Mucosa of stomach (tissue), 1 donor: ENCODE results near the gene FZD10.

Source experiments
- H3K27me3 ChIP-seq: one replicate; pipeline ENCODE4 v1.7.0; 2013; ENCODE audit warnings: mild to moderate bottlenecking, low read length; ENCODE audit not compliant: control insufficient read depth, insufficient read depth
- H3K36me3 ChIP-seq: one replicate; pipeline ENCODE4 v1.7.0; 2013; ENCODE audit warnings: low read length; ENCODE audit not compliant: control insufficient read depth, insufficient read depth
- H3K4me1 ChIP-seq: one replicate; pipeline ENCODE4 v1.7.0; 2013; ENCODE audit warnings: mild to moderate bottlenecking, low read length; ENCODE audit not compliant: control insufficient read depth, insufficient read depth
- H3K4me3 ChIP-seq: one replicate; pipeline ENCODE4 v1.7.0; 2013; ENCODE audit warnings: low read length
- H3K9ac ChIP-seq: one replicate; pipeline ENCODE4 v1.7.0; 2013; ENCODE audit warnings: mild to moderate bottlenecking, low read length, moderate library complexity
- H3K9me3 ChIP-seq: one replicate; pipeline ENCODE4 v1.7.0; 2013; ENCODE audit warnings: mild to moderate bottlenecking, low read length, moderate library complexity; ENCODE audit not compliant: control insufficient read depth
- donor health status: Pancreatic carcinoma.

Gene FZD10

GRCh38 chr12:130213249-130213648 is 51.0 kb downstream of the FZD10 start:
- Histone ChIP-seq H3K9me3 (no peaks in the 10 kb centered on the region), H3K36me3 (no peaks in the 10 kb centered on the region), H3K9ac (no peak overlapping the region), H3K4me1 (no peaks in the 10 kb centered on the region), H3K4me3 (no peak overlapping the region), H3K27me3 (no peaks in the 10 kb centered on the region)

DNA sequence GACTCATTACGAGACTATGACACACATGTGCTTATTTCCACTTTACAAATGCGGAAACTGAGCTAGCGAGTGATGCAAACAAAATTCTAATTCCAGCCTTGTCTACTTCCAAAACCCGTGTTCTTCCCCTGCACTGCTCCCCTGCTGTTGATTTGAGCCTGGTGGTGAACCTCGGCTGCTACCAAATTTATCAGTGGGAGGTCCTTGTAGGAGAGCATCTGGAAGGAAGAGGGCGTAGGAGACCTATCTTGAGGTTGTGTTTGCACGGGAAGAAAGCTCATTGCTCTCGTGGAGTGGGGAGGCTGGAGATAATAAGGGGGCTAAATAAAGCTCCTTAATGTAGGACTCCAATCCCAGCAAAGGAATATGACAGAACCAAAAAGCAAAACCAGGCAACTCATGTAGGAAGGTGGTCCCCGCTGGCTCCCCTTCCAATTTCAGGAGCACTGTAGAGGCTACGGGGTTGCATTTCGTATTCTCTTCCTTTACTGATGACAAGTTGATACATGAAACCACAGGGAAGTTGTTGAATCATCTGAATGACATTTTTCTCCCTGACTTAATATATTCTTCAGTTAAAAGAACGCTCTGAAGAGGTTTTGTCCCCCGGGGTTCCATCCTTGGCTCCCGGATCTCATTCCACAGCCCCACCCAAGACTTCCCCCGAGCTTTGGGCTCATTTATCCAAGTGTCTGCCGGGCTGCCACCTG is 52.6 kb downstream of the FZD10 start:
- Histone ChIP-seq H3K9ac (no peak overlapping the region), H3K4me3 (no peak overlapping the region), H3K9me3 (no peaks in the 10 kb centered on the region), H3K4me1 (no peaks in the 10 kb centered on the region), H3K36me3 (no peaks in the 10 kb centered on the region), H3K27me3 (no peaks in the 10 kb centered on the region)
